OCI-LY3 (cell line): Measurements from ENCODE around the gene EPHB2.

Experiments used
- EZH2phosphoT487 ChIP-seq: fragments of 200-600 bp; shearing (Covaris generic); IDR thresholded peaks from 2 replicates; pipeline ENCODE4 v1.6.1; 2018; ENCODE audit warnings: antibody characterized with exemption, mixed run types, low read depth
- TF ChIP-seq, protein P1 (sequence below): fragments of 200-600, 300-600 bp; sonication (generic); IDR thresholded peaks from 2 replicates; pipeline ENCODE4 v1.5.1; 2014; ENCODE audit warnings: antibody characterized with exemption, low read length, low read depth

DNA sequence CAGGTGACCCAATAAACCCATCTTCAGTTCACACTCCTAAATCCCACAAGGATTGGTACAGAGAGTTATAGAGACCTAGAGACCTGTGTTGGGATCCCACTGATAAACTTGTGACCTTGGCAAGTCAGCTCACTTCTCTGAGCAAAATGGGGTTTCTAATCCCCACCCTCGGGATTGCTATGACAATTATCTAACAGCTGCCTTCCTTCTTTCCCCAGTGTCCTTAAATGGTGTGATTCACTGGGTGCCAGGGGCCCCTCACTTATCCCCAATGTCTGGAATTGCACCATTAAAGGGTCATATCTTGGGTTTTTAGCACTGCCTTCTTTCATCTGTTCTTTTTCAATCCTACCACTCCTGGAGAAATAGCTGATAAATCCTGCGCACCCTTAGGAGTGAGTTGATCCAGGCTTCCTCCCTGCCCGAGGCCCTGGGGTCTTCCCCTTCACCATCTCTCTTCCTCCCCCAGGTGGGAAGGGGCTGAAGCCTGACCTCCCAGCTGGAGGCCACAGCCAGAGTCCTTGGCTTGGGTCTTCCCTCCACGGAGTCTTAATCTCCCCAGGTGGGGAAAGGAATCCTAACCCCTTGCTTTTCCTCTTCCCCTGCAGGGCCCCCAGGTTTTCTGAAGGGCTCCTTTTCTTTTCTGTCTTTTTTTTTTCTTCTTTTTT, 222.3 kb downstream of the EPHB2 start:
- TF ChIP-seq, protein P1, sequence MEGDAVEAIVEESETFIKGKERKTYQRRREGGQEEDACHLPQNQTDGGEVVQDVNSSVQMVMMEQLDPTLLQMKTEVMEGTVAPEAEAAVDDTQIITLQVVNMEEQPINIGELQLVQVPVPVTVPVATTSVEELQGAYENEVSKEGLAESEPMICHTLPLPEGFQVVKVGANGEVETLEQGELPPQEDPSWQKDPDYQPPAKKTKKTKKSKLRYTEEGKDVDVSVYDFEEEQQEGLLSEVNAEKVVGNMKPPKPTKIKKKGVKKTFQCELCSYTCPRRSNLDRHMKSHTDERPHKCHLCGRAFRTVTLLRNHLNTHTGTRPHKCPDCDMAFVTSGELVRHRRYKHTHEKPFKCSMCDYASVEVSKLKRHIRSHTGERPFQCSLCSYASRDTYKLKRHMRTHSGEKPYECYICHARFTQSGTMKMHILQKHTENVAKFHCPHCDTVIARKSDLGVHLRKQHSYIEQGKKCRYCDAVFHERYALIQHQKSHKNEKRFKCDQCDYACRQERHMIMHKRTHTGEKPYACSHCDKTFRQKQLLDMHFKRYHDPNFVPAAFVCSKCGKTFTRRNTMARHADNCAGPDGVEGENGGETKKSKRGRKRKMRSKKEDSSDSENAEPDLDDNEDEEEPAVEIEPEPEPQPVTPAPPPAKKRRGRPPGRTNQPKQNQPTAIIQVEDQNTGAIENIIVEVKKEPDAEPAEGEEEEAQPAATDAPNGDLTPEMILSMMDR, result no peak
- TF ChIP-seq EZH2phosphoT487, result no peak
